ENCODE results near the gene BPHL.

GRCh38 chr6:3118353-3119039 is at the start of gene BPHL:
- TF ChIP-seq RFX5 (IDR thresholded peaks at IDR 0.05) (no peak), CTCF (IDR thresholded peaks at IDR 0.05) (no peak), KDM5A (IDR thresholded peaks at IDR 0.05) (no peak), BHLHE40 (IDR thresholded peaks at IDR 0.05; ENCODE audit: low read depth, low read length) (no peak), ESRRA (IDR thresholded peaks at IDR 0.05; ENCODE audit: borderline replicate concordance, low read length) (no peak), SREBF2 (IDR thresholded peaks at IDR 0.05) (no peak), GATA3 (IDR thresholded peaks at IDR 0.05; ENCODE audit: borderline replicate concordance) (no peak), CBX2 (IDR thresholded peaks at IDR 0.05; ENCODE audit: borderline replicate concordance, low read depth) (no peak), ZFP36 (IDR thresholded peaks at IDR 0.05; ENCODE audit: borderline replicate concordance, partially characterized antibody) (no peak)

Measured in A549 (cell line).